Measurements from ENCODE around the gene ATP8A2. TPM values are rescaled to one million over a fixed set of nuclear protein-coding genes. Genes with fewer than 3 reads are reported as not detected.

ATP8A2 gene
- total and polyA plus RNA-seq, 9 of the 15 experiments (the other 6 are each of a cell fraction or from before 2014, with no cell fraction given) = under 0.01 to 0.33 (median 0.06) TPM; not detected in 4

DNA sequence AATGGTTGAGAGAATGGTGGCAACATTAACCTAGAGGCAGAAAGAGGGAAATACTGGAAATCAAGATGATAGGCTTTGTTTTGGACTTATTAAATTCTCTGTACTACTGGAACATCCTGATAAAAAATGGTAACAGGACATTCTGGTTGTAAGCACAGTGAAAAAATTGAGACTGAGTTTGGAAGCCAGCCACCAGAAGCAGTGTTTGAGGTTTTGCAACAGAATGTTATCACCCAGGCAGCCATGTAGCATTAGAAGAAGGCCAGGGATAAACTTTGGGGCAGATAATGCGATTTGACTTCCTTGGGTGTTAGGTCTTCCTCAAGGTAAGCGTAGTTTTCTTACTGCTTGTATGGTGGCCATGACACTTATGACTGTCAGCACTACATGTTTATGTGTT is 307.4 kb downstream of the ATP8A2 start (continued):
- TF ChIP-seq, protein P1, sequence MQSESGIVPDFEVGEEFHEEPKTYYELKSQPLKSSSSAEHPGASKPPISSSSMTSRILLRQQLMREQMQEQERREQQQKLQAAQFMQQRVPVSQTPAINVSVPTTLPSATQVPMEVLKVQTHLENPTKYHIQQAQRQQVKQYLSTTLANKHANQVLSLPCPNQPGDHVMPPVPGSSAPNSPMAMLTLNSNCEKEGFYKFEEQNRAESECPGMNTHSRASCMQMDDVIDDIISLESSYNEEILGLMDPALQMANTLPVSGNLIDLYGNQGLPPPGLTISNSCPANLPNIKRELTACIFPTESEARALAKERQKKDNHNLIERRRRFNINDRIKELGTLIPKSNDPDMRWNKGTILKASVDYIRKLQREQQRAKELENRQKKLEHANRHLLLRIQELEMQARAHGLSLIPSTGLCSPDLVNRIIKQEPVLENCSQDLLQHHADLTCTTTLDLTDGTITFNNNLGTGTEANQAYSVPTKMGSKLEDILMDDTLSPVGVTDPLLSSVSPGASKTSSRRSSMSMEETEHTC (IDR thresholded peaks at IDR 0.05) = no peak
- TF ChIP-seq, protein P2, sequence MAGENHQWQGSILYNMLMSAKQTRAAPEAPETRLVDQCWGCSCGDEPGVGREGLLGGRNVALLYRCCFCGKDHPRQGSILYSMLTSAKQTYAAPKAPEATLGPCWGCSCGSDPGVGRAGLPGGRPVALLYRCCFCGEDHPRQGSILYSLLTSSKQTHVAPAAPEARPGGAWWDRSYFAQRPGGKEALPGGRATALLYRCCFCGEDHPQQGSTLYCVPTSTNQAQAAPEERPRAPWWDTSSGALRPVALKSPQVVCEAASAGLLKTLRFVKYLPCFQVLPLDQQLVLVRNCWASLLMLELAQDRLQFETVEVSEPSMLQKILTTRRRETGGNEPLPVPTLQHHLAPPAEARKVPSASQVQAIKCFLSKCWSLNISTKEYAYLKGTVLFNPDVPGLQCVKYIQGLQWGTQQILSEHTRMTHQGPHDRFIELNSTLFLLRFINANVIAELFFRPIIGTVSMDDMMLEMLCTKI (IDR thresholded peaks at IDR 0.05; ENCODE audit: partially characterized antibody) = no peak

DNA sequence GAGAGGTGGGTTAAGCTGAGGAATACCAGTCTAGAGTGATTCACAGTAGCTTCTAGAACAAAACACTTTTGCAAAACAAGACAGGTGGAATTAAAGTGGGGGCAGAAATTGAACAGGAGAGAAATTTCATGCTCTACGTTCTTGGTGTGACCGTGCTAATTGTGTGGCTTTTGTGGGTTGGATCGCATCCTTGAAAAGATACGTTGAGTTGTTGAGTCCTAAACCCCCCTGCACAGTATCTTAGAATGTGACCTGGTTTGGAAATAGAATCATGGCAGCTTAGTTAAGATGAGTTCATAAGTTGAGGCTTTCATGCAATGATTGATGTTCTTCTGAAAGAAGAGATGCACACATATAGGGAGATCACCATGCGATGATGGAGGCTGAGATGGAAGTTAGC is 308.2 kb downstream of the ATP8A2 start:
- no peak overlapping the region for H3K4me2 ChIP-seq (ENCODE audit: insufficient read depth, low read length)
- POLR2A ChIA-PET = no interaction called here
- no peaks in the 10 kb centered on the region for H3K79me2 ChIP-seq (ENCODE audit: control insufficient read depth, insufficient read depth, low read length)
- no peaks in the 10 kb centered on the region for H4K20me1 ChIP-seq (replicated peaks; ENCODE audit: control insufficient read depth, insufficient read depth, low read length)
- TF ChIP-seq ZNF217 (CRISPR knock-in tag; IDR thresholded peaks at IDR 0.05) (no peak), POLR3G (IDR thresholded peaks at IDR 0.05; ENCODE audit: extremely low read depth, insufficient read length, insufficient replicate concordance) (no peak), FUS (optimal IDR thresholded peaks at IDR 0.05; ENCODE audit: low read depth, low read length) (no peak), ZNF778 (CRISPR knock-in tag; IDR thresholded peaks at IDR 0.05) (no peak), ARID1B (IDR thresholded peaks at IDR 0.05) (no peak)
- TF ChIP-seq, protein P3, sequence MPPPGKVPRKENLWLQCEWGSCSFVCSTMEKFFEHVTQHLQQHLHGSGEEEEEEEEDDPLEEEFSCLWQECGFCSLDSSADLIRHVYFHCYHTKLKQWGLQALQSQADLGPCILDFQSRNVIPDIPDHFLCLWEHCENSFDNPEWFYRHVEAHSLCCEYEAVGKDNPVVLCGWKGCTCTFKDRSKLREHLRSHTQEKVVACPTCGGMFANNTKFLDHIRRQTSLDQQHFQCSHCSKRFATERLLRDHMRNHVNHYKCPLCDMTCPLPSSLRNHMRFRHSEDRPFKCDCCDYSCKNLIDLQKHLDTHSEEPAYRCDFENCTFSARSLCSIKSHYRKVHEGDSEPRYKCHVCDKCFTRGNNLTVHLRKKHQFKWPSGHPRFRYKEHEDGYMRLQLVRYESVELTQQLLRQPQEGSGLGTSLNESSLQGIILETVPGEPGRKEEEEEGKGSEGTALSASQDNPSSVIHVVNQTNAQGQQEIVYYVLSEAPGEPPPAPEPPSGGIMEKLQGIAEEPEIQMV (tag; conservative IDR thresholded peaks at IDR 0.05; ENCODE audit: low read depth) = no peak
- BruUV-seq (replicated peaks) = no TSS peak
- intact Hi-C loops (cut with micrococcal nuclease) = no loop called here
- no peaks in the 10 kb centered on the region; a peak in 1 of 5 replicates for H3K27me3 ChIP-seq (ENCODE audit: control insufficient read depth in 2 of 2, insufficient read depth in 2 of 2, low read length in 2 of 2)
- H3K36me3 ChIP-seq (ENCODE audit: control insufficient read depth, insufficient read depth, low read length) = no peaks in the 10 kb centered on the region
- no peak overlapping the region for H3K27ac ChIP-seq (ENCODE audit: extremely low read depth, low read depth, low read length)
- H3K9ac ChIP-seq (ENCODE audit: insufficient read depth in 1 of 2, low read depth in 2 of 2, low read length in 2 of 2) = no peak overlapping the region
- H3K4me1 ChIP-seq (replicated peaks in 1 of 2; ENCODE audit: control insufficient read depth in 2 of 2, insufficient read depth in 2 of 2, low read length in 2 of 2) = no peaks in the 10 kb centered on the region
- 2% methylated on average over 5 of the region's 5 CpGs for WGBS (ENCODE audit: insufficient coverage, low coverage, missing lambda C conversion rate)
- no peaks in the 10 kb centered on the region for H3K9me1 ChIP-seq (ENCODE audit: control insufficient read depth, insufficient read depth, low read length)
- ATAC-seq (no peak), DNase-seq (ENCODE audit: extremely low read depth in 1 of 4, low spot score in 3 of 4) (no peak), FAIRE-seq (no peak)
- no peak overlapping the region for H3K4me3 ChIP-seq
- in situ Hi-C loops (cut with MboI) = no loop called here
- H3K9me3 ChIP-seq (replicated peaks; ENCODE audit: control insufficient read depth, insufficient read depth, low read depth, low read length) = no peaks in the 10 kb centered on the region
- H2AFZ ChIP-seq (ENCODE audit: low read depth, low read length) = no peak overlapping the region
- CTCF ChIA-PET (ENCODE audit: low intra/inter-chr PET ratio) = no interaction called here

All from K562 (cell line).